ENCODE results near the gene COL6A2. TPM values are rescaled to one million over a fixed set of nuclear protein-coding genes. Genes with fewer than 3 reads are reported as not detected.
A peak's percentile ranks its signal among the peaks of the same experiment; 100 is the strongest.

Gene COL6A2
- total RNA-seq, 1 experiment from 2014 or later = 87.0 TPM

DNA sequence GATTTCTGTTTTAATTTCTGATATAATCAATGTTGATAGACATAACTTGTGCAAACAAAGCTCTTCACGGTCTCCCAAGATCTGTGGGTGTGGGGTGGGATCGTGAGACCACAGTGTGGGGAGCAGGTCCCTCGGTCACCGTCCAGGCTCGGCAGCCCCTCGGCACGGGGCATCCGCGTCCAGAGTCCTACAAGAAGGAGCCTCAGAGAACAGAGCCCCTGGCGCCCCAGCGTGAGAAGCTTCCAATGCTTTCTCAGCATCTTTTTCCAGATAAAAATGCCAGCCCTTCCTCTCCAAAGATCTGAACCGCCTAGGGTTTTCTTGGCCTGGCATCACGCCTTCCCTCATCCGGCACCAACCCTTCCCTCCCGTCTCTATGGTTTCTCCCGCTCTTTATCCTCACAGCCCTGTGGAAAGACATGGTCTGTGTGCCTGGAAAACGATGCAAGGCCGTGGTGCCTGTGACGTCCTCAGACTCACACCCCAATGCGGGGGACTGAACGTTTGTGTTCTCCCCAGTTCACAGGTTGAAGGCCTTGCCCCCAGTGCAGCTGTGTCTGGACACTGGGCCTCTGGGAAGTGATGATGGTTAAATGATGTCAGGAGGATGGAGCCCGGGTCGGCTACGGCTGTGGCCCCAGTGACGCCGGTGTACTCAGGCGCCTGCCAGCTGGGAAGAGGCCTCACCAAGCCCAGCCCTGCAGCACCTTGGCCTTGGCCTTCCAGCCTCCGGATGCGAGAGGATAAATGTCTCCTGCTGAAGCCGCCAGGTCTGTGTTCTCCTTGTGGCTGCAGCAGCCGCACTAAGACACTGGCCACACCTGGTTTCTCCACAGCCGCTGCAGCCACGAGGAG is 45.9 kb upstream of the COL6A2 start:
- H3K36me3 ChIP-seq (ENCODE audit: control insufficient read depth in 1 of 2, insufficient read depth in 2 of 2, low read length in 2 of 2) = no peaks in the 10 kb centered on the region
- ChIA-PET RAD21 (ENCODE audit: low non-redundant PET in 1 of 2, low total read pairs in 2 of 2, uncharacterized antibody in 2 of 2, unreplicated experiment in 2 of 2) (no interaction called here), CTCF (no interaction called here), POLR2A (no interaction called here)
- peaks cover 0 to 17% of the 10 kb centered on the region in 2 experiments; a peak in 2 of 4 replicates for H3K4me1 ChIP-seq (ENCODE audit: control insufficient read depth in 1 of 2, insufficient read depth in 2 of 2, low read length in 2 of 2)
- H4K20me1 ChIP-seq (ENCODE audit: insufficient read depth) = no peaks in the 10 kb centered on the region
- no peak overlapping the region for H3K4me3 ChIP-seq (replicated peaks in 1 of 2; ENCODE audit: low read depth in 1 of 2, low read length in 2 of 2)
- no peak overlapping the region for H2AFZ ChIP-seq (ENCODE audit: low read depth, low read length, poor library complexity, severe bottlenecking)
- no peak overlapping the region for H3K4me2 ChIP-seq (ENCODE audit: low read length)
- intact Hi-C loops (cut with micrococcal nuclease) = no loop called here
- TF ChIP-seq ELF1 (IDR thresholded peaks at IDR 0.05; ENCODE audit: borderline replicate concordance, low read depth) = no peak
- no peak for TF ChIP-seq RAD21 (IDR thresholded peaks at IDR 0.05; ENCODE audit: low read depth)
- no peak overlapping the region for H3K9ac ChIP-seq (ENCODE audit: low read length)
- no peaks in the 10 kb centered on the region for H3K9me3 ChIP-seq (ENCODE audit: control insufficient read depth in 1 of 2, insufficient read depth in 1 of 2, low read depth in 1 of 2, low read length in 2 of 2)
- no TSS peak for BruUV-seq (replicated peaks)
- H3K27me3 ChIP-seq (ENCODE audit: insufficient read depth, low read length) = no peaks in the 10 kb centered on the region; the same call in 1 of the 2 replicates
- ATAC-seq (no peak), DNase-seq (ENCODE audit: low read depth, low spot score) (no peak)
- no peaks in the 10 kb centered on the region for H3K9me2 ChIP-seq (ENCODE audit: insufficient read depth)
- H3K79me2 ChIP-seq (ENCODE audit: insufficient read depth, low read length) = no peaks in the 10 kb centered on the region
- H3K27ac ChIP-seq (ENCODE audit: low read depth, low read length) = no peak overlapping the region

DNA sequence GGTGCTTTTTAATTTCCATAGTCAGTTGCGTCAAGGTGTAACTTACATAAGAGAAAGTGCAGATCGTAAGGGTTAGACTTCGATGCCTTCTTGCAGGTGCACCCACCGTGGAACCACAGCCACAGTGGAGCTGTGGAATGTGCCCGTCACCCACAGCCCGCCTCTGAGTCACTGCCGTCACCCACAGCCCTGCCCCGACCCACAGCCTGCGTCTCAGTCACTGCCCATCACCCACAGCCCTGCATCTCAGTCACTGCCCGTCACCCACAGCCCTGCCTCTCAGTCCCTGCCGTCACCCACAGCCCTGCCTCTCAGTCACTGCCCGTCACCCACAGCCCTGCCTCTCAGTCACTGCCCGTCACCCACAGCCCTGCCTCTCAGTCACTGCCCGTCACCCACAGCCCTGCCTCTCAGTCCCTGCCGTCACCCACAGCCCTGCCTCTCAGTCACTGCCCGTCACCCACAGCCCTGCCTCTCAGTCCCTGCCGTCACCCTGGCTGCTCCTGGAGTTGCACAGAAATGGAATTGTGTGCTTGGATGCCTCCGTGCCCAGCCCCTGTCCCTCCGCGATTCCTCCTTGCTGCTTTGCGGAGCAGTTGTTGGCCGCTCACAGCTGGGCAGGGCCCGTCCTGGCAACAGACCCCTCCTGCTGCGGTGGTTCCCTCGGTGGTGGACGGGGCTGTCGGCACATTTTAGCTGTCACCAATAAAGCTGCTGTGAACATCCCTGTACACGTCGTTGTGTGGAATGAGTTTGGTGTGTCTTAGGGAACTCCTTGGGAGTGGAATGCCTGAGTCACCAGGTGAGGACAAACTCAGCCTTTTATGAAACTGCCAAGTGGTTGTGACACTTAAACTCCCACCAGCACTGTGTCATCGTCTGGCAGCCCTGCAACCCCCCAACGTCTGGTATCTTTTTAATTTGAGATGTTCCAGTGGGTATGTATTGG is 44.9 kb upstream of the COL6A2 start:
- RAD21 ChIA-PET (ENCODE audit: low non-redundant PET in 1 of 2, low total read pairs in 2 of 2, uncharacterized antibody in 2 of 2, unreplicated experiment in 2 of 2) = no interaction called here
- peak; percentile 55; the same call in 1 of the 2 replicates for ATAC-seq
- POLR2A ChIA-PET = no interaction called here

More for the DNA sequence above, 44.9 kb upstream of the COL6A2 start:
- intact Hi-C loops (cut with micrococcal nuclease) = no loop called here
- no peak overlapping the region for H3K9ac ChIP-seq (ENCODE audit: low read length)
- no peaks in the 10 kb centered on the region for H3K79me2 ChIP-seq (ENCODE audit: insufficient read depth, low read length)
- H3K36me3 ChIP-seq (ENCODE audit: control insufficient read depth in 1 of 2, insufficient read depth in 2 of 2, low read length in 2 of 2) = no peaks in the 10 kb centered on the region
- peak overlapping the region; percentile 44 for H3K4me2 ChIP-seq (ENCODE audit: low read length)
- DNase-seq (ENCODE audit: low read depth, low spot score) = peak; percentile 33
- H4K20me1 ChIP-seq (ENCODE audit: insufficient read depth) = no peaks in the 10 kb centered on the region
- no peaks in the 10 kb centered on the region for H3K9me3 ChIP-seq (ENCODE audit: control insufficient read depth in 1 of 2, insufficient read depth in 1 of 2, low read depth in 1 of 2, low read length in 2 of 2)
- TF ChIP-seq SRF (IDR thresholded peaks at IDR 0.05; ENCODE audit: low read depth) (no peak), FOSL1 (IDR thresholded peaks at IDR 0.05; ENCODE audit: low read depth) (0 out of 2 replicates have a peak, but pooled peaks have one; percentile 8), YY1 (IDR thresholded peaks at IDR 0.05; ENCODE audit: extremely low read depth, insufficient replicate concordance, low read depth, low read length) (no peak), ZFX (IDR thresholded peaks at IDR 0.05) (no peak), ZNF274 (IDR thresholded peaks at IDR 0.05; ENCODE audit: low read depth, low read length) (no peak)
- TF ChIP-seq, protein P1, sequence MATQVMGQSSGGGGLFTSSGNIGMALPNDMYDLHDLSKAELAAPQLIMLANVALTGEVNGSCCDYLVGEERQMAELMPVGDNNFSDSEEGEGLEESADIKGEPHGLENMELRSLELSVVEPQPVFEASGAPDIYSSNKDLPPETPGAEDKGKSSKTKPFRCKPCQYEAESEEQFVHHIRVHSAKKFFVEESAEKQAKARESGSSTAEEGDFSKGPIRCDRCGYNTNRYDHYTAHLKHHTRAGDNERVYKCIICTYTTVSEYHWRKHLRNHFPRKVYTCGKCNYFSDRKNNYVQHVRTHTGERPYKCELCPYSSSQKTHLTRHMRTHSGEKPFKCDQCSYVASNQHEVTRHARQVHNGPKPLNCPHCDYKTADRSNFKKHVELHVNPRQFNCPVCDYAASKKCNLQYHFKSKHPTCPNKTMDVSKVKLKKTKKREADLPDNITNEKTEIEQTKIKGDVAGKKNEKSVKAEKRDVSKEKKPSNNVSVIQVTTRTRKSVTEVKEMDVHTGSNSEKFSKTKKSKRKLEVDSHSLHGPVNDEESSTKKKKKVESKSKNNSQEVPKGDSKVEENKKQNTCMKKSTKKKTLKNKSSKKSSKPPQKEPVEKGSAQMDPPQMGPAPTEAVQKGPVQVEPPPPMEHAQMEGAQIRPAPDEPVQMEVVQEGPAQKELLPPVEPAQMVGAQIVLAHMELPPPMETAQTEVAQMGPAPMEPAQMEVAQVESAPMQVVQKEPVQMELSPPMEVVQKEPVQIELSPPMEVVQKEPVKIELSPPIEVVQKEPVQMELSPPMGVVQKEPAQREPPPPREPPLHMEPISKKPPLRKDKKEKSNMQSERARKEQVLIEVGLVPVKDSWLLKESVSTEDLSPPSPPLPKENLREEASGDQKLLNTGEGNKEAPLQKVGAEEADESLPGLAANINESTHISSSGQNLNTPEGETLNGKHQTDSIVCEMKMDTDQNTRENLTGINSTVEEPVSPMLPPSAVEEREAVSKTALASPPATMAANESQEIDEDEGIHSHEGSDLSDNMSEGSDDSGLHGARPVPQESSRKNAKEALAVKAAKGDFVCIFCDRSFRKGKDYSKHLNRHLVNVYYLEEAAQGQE (IDR thresholded peaks at IDR 0.05; ENCODE audit: low read depth) = no peak
- TF ChIP-seq, protein P2, sequence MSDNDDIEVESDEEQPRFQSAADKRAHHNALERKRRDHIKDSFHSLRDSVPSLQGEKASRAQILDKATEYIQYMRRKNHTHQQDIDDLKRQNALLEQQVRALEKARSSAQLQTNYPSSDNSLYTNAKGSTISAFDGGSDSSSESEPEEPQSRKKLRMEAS (IDR thresholded peaks at IDR 0.05) = no peak
- no peak overlapping the region for H2AFZ ChIP-seq (ENCODE audit: low read depth, low read length, poor library complexity, severe bottlenecking)
- no peak overlapping the region for H3K4me3 ChIP-seq (replicated peaks in 1 of 2; ENCODE audit: low read depth in 1 of 2, low read length in 2 of 2)
- H3K4me1 ChIP-seq (ENCODE audit: control insufficient read depth in 1 of 2, insufficient read depth in 2 of 2, low read length in 2 of 2) = peaks cover 0 to 17% of the 10 kb centered on the region in 2 experiments; a peak in 2 of 4 replicates
- CTCF ChIA-PET = no interaction called here
- H3K9me2 ChIP-seq (ENCODE audit: insufficient read depth) = no peaks in the 10 kb centered on the region
- no peaks in the 10 kb centered on the region; the same call in 1 of the 2 replicates for H3K27me3 ChIP-seq (ENCODE audit: insufficient read depth, low read length)
- no peak overlapping the region for H3K27ac ChIP-seq (ENCODE audit: low read depth, low read length)
- no TSS peak for BruUV-seq (replicated peaks)

Measured in HCT116 (cell line).